Measurements from ENCODE around the gene LTBP1. TPM values are rescaled to one million over a fixed set of nuclear protein-coding genes. Genes with fewer than 3 reads are reported as not detected.

LTBP1 gene
- total and polyA plus RNA-seq, 4 donors, result 5.8 to 57.6 (median 10.2) TPM

GRCh38 chr2:33336036-33336625, 389.4 kb downstream of the LTBP1 start:
- WGBS, result 83% methylated on average over 4 of the region's 4 CpGs
- no peak overlapping the region for H3K4me3 ChIP-seq (ENCODE audit: low read depth in 1 of 3, low read length in 3 of 3)
- H3K27me3 ChIP-seq (ENCODE audit: control insufficient read depth in 4 of 4, insufficient read depth in 4 of 4, low read length in 3 of 4), result no peaks in the 10 kb centered on the region
- H3K9me3 ChIP-seq (ENCODE audit: control insufficient read depth in 4 of 4, low read length in 3 of 4), result no peaks in the 10 kb centered on the region
- no peaks in the 10 kb centered on the region for H3K4me1 ChIP-seq (ENCODE audit: control insufficient read depth in 4 of 4, insufficient read depth in 4 of 4, low read length in 3 of 4)
- no peak for DNase-seq (ENCODE audit: low spot score)
- no peak overlapping the region for H3K27ac ChIP-seq (ENCODE audit: low read depth in 1 of 2, low read length in 2 of 2)
- TF ChIP-seq YY1 (IDR thresholded peaks at IDR 0.05), result no peak
- no peak for TF ChIP-seq ZBTB33 (IDR thresholded peaks at IDR 0.05)
- TF ChIP-seq HNF4G (IDR thresholded peaks at IDR 0.05), result no peak
- no peak for TF ChIP-seq GABPA (IDR thresholded peaks at IDR 0.05 in 1 of 2, conservative IDR thresholded peaks at IDR 0.05 in 1 of 2)
- TF ChIP-seq HNF4A (conservative IDR thresholded peaks at IDR 0.05), result no peak
- no peak for TF ChIP-seq RAD21 (IDR thresholded peaks at IDR 0.05)
- H3K9ac ChIP-seq (ENCODE audit: low read depth in 1 of 2, low read length in 2 of 2), result no peak overlapping the region
- H3K36me3 ChIP-seq (ENCODE audit: control insufficient read depth in 4 of 4, insufficient read depth in 3 of 4, low read depth in 1 of 4, low read length in 3 of 4), result no peaks in the 10 kb centered on the region

DNA sequence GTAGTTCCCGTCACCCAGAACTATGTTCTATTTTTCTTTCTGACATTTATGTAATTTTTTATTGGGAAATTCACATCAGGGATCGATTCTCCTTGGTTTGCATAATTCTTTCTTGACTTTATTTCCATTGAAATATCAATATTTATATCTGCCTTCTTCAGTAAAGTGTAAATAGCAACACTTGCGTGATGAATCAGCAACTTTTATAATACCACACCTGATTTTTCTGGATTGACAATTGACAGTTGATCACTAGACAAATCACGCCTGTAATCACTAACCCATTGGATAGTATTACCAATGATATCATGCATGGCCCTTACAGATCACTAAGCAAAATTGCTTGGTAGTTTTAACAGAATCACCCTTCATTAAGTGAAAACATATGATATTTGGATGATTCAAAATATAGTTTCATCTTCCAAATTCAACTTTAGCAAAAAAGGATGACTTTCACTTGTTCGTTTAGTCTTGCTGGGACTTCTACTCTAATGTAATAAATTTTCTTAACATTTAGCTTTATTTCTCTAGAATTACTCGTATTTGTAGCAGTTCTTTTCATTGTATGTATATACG, 390.7 kb downstream of the LTBP1 start:
- Histone ChIP-seq H3K4me3 (ENCODE audit: low read depth in 1 of 3, low read length in 3 of 3) (no peak overlapping the region), H3K9me3 (ENCODE audit: control insufficient read depth in 4 of 4, low read length in 3 of 4) (no peaks in the 10 kb centered on the region), H3K4me1 (ENCODE audit: control insufficient read depth in 4 of 4, insufficient read depth in 4 of 4, low read length in 3 of 4) (no peaks in the 10 kb centered on the region), H3K27me3 (ENCODE audit: control insufficient read depth in 4 of 4, insufficient read depth in 4 of 4, low read length in 3 of 4) (no peaks in the 10 kb centered on the region), H3K9ac (ENCODE audit: low read depth in 1 of 2, low read length in 2 of 2) (no peak overlapping the region), H3K36me3 (ENCODE audit: control insufficient read depth in 4 of 4, insufficient read depth in 3 of 4, low read depth in 1 of 4, low read length in 3 of 4) (peaks cover 0 to 2% (median 0%) of the 10 kb centered on the region in 4 donors), H3K27ac (ENCODE audit: low read depth in 1 of 2, low read length in 2 of 2) (no peak overlapping the region)
- no peak for TF ChIP-seq FOXA1 (IDR thresholded peaks at IDR 0.05)
- TF ChIP-seq EGR1 (IDR thresholded peaks at IDR 0.05; ENCODE audit: low read depth in 2 of 2), result no peak
- no peak for TF ChIP-seq TAF1 (conservative IDR thresholded peaks at IDR 0.05)
- TF ChIP-seq, protein P1, sequence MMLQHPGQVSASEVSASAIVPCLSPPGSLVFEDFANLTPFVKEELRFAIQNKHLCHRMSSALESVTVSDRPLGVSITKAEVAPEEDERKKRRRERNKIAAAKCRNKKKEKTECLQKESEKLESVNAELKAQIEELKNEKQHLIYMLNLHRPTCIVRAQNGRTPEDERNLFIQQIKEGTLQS (IDR thresholded peaks at IDR 0.05), result no peak
- no peak for TF ChIP-seq FOXA2 (IDR thresholded peaks at IDR 0.05)
- TF ChIP-seq CTCF (IDR thresholded peaks at IDR 0.05; ENCODE audit: low read depth, low read length, missing input control), result no peak
- TF ChIP-seq JUND (IDR thresholded peaks at IDR 0.05), result no peak
- WGBS, result 95% methylated on average over 7 of the region's 7 CpGs
- no peak for DNase-seq (ENCODE audit: low spot score)

- Histone ChIP-seq H3K36me3 (ENCODE audit: control insufficient read depth in 4 of 4, insufficient read depth in 3 of 4, low read depth in 1 of 4, low read length in 3 of 4) (peaks cover 0 to 2% (median 0%) of the 10 kb centered on the region in 4 donors), H3K27ac (ENCODE audit: low read depth in 1 of 2, low read length in 2 of 2) (no peak overlapping the region), H3K9me3 (ENCODE audit: control insufficient read depth in 4 of 4, low read length in 3 of 4) (no peaks in the 10 kb centered on the region), H3K4me1 (ENCODE audit: control insufficient read depth in 4 of 4, insufficient read depth in 4 of 4, low read length in 3 of 4) (no peaks in the 10 kb centered on the region), H3K4me3 (ENCODE audit: low read depth in 1 of 3, low read length in 3 of 3) (no peak overlapping the region), H3K9ac (ENCODE audit: low read depth in 1 of 2, low read length in 2 of 2) (no peak overlapping the region), H3K27me3 (ENCODE audit: control insufficient read depth in 4 of 4, insufficient read depth in 4 of 4, low read length in 3 of 4) (no peaks in the 10 kb centered on the region)
- WGBS, result 97% methylated on average over 4 of the region's 4 CpGs
- TF ChIP-seq RAD21 (IDR thresholded peaks at IDR 0.05) (no peak), HNF4A (conservative IDR thresholded peaks at IDR 0.05) (no peak), REST (IDR thresholded peaks at IDR 0.05) (no peak), JUND (IDR thresholded peaks at IDR 0.05) (no peak), CTCF (IDR thresholded peaks at IDR 0.05; ENCODE audit: low read depth, low read length, missing input control) (no peak), NR2F2 (IDR thresholded peaks at IDR 0.05) (no peak)
- TF ChIP-seq, protein P1 (IDR thresholded peaks at IDR 0.05), result no peak
- DNase-seq (ENCODE audit: low spot score), result no peak
Observed at GRCh38 chr2:33337981-33338380, 391.2 kb downstream of the LTBP1 start.

Measured in liver (tissue), 9 donors.